Esophagus squamous epithelium (tissue), 5 donors: ENCODE results near the gene PKMYT1. TPM values are rescaled to one million over a fixed set of nuclear protein-coding genes. Genes with fewer than 3 reads are reported as not detected.

ENCODE experiments used
- DNase-seq: peaks from one replicate; lab custom pipeline; 2025; lab: John Stamatoyannopoulos, UW
- H3K27ac ChIP-seq, 4 donors: fragments of 200-600 bp; sonication (generic); one replicate each; pipeline ENCODE4 v1.5.1; 2016 to 2019; ENCODE audit warnings: mild to moderate bottlenecking in 1 of 4
- H3K27me3 ChIP-seq, 4 donors: fragments of 200-600 bp; sonication (generic); 1 replicate in 3 of 4; 2 replicates in 1 of 4; pipeline versions ENCODE4 v1.5.1 to v1.6.0; 2017 to 2021; ENCODE audit warnings: antibody characterized with exemption in 1 of 4
- H3K36me3 ChIP-seq, 3 donors: fragments of 200-600 bp; sonication (generic); one replicate each; pipeline ENCODE4 v1.5.1; 2016 to 2019
- H3K4me1 ChIP-seq, 3 donors: fragments of 200-600 bp; sonication (generic); one replicate each; pipeline ENCODE4 v1.5.1; 2017 to 2019
- H3K4me3 ChIP-seq, 4 donors: fragments of 200-600 bp; sonication (generic); 1 replicate in 3 of 4; 2 replicates in 1 of 4; pipeline ENCODE4 v1.5.1; 2016 to 2019; ENCODE audit warnings: mild to moderate bottlenecking in 2 of 4, moderate library complexity in 1 of 4
- H3K9me3 ChIP-seq, 3 donors: fragments of 200-600 bp; sonication (generic); one replicate each; pipeline ENCODE4 v1.5.1; 2016 to 2019
- POLR2A ChIP-seq, 4 donors: fragments of 450-650 bp; IDR thresholded peaks; one replicate each; pipeline ENCODE4 v1.6.1; 2017; ENCODE audit warnings: antibody characterized with exemption in 4 of 4, mild to moderate bottlenecking in 4 of 4, moderate library complexity in 3 of 4
- WGBS, 2 donors: methylation state at CpG; one replicate each; pipeline ENCODE4 v1.1.5; 2018; 5-methylcytosine and 5-hydroxymethylcytosine counted together
- intact Hi-C: fragments of 100-400 bp; cut with DNase I; formaldehyde crosslinking; loops from one replicate; pipeline ENCODE4 v1.15.0; 2022
- small RNA-seq, 4 donors: library from RNA; depleted of rRNA; stranded (forward); fragments of <200 nt; gene quantifications; one replicate each; pipeline ENCODE3, GENCODE V24; 2016
- total RNA-seq, 4 donors: library from RNA; depleted of rRNA; stranded (reverse); fragments of >200 nt; gene quantifications; one replicate each; pipeline ENCODE4 v1.1.0, GENCODE V29; 2016
- TF ChIP-seq, protein P1 (sequence below), 6 experiments: fragments of 450-650 bp in 4 of 6; fragments of 200-600 bp in 2 of 6; sonication (generic) in 2 of 6; IDR thresholded peaks; one replicate each; pipeline ENCODE4 v1.5.1; 2016 to 2019; ENCODE audit warnings: antibody characterized with exemption in 6 of 6, mild to moderate bottlenecking in 4 of 6, moderate library complexity in 4 of 6
- donor health status: DM: yes; HTN: yes; CAD: no.

The PKMYT1 gene
- total RNA-seq, 4 donors from 2014 or later, result 4.2 to 33.1 (median 13.0) TPM

DNA sequence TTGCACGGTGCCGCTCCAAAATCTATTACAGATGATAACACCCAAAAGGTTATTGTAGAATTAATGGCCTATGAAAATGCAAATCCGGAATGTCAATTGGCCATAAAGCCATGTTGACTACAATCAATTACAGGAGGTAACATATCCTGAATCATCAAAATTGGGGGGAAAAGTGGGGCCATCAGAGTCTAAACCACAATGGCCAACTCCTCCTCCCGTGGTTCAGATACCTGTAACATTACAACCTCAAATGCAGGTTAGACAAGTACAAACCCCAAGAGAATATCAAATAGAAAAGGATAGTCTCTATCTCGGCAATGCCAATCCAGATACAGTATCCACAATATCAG lies 53.6 kb downstream of the PKMYT1 start:
- H3K4me1 ChIP-seq, result peaks cover 0 to 30% (median 14%) of the 10 kb centered on the region in 3 donors
- WGBS, 2 donors, result 62 to 72% methylated on average over 5 of the region's 5 CpGs
- no peaks in the 10 kb centered on the region for H3K27me3 ChIP-seq
- no peak for TF ChIP-seq POLR2A (IDR thresholded peaks at IDR 0.05)
- TF ChIP-seq, protein P1, sequence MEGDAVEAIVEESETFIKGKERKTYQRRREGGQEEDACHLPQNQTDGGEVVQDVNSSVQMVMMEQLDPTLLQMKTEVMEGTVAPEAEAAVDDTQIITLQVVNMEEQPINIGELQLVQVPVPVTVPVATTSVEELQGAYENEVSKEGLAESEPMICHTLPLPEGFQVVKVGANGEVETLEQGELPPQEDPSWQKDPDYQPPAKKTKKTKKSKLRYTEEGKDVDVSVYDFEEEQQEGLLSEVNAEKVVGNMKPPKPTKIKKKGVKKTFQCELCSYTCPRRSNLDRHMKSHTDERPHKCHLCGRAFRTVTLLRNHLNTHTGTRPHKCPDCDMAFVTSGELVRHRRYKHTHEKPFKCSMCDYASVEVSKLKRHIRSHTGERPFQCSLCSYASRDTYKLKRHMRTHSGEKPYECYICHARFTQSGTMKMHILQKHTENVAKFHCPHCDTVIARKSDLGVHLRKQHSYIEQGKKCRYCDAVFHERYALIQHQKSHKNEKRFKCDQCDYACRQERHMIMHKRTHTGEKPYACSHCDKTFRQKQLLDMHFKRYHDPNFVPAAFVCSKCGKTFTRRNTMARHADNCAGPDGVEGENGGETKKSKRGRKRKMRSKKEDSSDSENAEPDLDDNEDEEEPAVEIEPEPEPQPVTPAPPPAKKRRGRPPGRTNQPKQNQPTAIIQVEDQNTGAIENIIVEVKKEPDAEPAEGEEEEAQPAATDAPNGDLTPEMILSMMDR (IDR thresholded peaks at IDR 0.05), result no peak
- H3K9me3 ChIP-seq, result no peaks in the 10 kb centered on the region
- intact Hi-C loops, result no loop called here
- H3K36me3 ChIP-seq, result peaks cover 5 to 46% (median 23%) of the 10 kb centered on the region in 3 donors
- peak overlapping the region in 1 of 4 donors; percentile 44 for H3K4me3 ChIP-seq
- no peak for DNase-seq
- H3K27ac ChIP-seq, result peak overlapping the region in 2 of 4 donors; percentile 26 to 56

DNA sequence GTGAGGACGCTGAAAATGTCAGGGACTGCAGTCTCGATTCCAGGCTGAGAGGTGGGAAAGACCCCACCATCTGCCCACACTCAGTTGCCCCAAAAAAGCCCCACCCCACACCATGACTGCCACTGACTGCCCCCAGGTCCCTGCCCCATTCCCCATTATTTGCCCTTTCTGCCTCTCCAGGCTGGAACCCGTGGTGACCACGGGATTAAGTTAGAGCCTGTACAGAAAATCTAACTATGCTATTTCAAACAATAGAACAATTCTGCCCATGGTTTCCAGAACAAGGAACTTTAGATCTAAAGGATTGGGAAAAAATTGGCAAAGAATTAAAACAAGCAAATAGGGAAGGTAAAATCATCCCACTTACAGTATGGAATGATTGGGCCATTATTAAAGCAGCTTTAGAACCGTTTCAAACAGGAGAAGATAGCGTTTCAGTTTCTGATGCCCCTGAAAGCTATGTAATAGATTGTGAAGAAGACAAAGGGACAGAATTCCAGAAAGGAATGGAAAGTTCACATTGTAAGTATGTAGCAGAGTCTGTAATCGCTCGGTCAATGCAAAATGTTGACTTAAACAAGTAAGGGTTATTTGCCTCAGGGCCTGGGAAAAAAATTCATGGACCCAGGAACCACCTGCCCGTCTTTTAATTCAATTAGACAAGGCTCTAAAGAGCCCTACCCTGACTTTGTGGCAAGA lies 54.1 kb downstream of the PKMYT1 start:
- intact Hi-C loops, result no loop called here
- H3K4me3 ChIP-seq, result no peak overlapping the region
- peaks cover 5 to 46% (median 19%) of the 10 kb centered on the region in 3 donors for H3K36me3 ChIP-seq
- WGBS, 2 donors, result 71 to 73% methylated on average over 6 to 8 of the region's 9 CpGs
- no peak for DNase-seq
- peaks cover 0 to 30% (median 14%) of the 10 kb centered on the region in 3 donors for H3K4me1 ChIP-seq
- H3K27ac ChIP-seq, result peak overlapping the region in 2 of 4 donors; percentile 26 to 56
- H3K27me3 ChIP-seq, result no peaks in the 10 kb centered on the region
- TF ChIP-seq POLR2A (IDR thresholded peaks at IDR 0.05), result no peak
- TF ChIP-seq, protein P1 (IDR thresholded peaks at IDR 0.05), result no peak
- H3K9me3 ChIP-seq, result no peaks in the 10 kb centered on the region

DNA sequence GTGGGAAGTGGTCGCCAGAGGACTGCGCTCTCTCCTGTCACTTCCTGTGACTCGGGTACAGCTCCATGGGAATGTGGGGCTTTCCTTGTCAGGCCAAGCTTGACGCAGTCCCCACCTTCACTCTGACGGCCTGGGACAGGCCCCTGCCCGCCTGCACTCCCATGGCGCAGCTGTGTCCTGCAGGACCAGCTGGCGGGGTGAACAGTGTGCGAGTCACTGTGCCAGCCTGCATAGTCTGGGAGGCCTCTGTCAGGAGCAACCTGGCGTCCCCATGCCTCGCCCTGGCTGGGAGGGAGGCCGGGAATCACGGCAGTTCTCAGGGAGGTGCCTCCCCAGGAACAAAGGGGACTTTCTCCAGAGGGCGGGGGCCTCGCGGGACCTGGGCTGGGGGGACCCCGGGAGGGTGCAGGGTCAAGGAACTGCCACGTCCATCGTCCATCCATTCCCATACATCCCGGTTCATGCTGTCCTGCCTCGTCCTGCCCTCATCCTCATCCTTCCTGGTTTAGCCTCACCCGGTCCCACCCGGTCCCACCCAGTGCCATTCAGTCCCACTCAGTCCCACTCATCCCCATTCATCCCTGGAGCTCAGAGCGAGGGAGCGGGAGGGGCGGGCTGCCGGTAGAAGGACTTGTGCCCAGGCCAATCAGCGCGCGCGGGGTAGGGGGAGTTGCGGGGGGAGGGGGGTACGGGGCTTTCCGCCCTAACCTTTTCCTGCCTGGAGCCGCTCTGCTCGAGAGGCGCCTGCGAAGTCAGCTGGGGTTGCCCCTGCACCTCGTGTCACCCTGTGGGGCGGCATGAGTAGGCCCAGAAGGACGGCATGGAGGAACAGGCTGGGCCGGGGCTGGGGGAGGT lies 55.1 kb downstream of the PKMYT1 start:
- WGBS, 2 donors, result 47 to 50% methylated on average over 2 to 21 of the region's 42 CpGs
- H3K27ac ChIP-seq, result peak overlapping the region in 3 of 4 donors; percentile 7 to 48 (median 34)
- H3K36me3 ChIP-seq, result peaks cover 0 to 45% (median 12%) of the 10 kb centered on the region in 3 donors
- H3K4me1 ChIP-seq, result peaks cover 0 to 30% (median 14%) of the 10 kb centered on the region in 3 donors
- H3K27me3 ChIP-seq, result no peaks in the 10 kb centered on the region
- DNase-seq, result no peak
- no peak overlapping the region for H3K4me3 ChIP-seq
- TF ChIP-seq, protein P1 (IDR thresholded peaks at IDR 0.05), result no peak
- TF ChIP-seq POLR2A (IDR thresholded peaks at IDR 0.05), result no peak
- no peaks in the 10 kb centered on the region for H3K9me3 ChIP-seq
- intact Hi-C loops, result loop anchor here (5.0 kb wide), 1 partner anchor 48 kb away; no protein-coding TSS in a partner anchor

DNA sequence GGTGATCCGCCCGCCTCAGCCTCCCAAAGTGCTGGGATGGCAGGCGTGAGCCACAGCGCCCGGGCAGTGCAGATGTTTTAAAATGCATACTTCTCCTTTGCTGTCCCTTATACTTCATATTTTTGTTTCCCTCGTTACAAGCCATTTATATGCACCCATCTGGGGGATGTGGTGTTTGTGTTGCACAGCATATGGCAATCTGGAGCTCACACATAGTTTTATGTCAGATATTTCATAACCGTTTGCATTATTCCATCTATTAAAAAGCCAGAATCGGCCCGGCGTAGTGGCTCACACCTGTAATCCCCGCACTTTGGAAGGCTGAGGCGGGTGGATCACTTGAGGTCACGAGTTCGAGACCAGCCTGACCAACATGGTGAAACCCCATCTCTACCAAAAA lies 56.8 kb downstream of the PKMYT1 start:
- no peak for TF ChIP-seq POLR2A (IDR thresholded peaks at IDR 0.05)
- TF ChIP-seq, protein P1 (IDR thresholded peaks at IDR 0.05), result no peak
- Histone ChIP-seq H3K27me3 (no peaks in the 10 kb centered on the region), H3K4me3 (no peak overlapping the region), H3K27ac (no peak overlapping the region), H3K4me1 (peaks cover 0 to 46% (median 23%) of the 10 kb centered on the region in 3 donors), H3K9me3 (no peaks in the 10 kb centered on the region), H3K36me3 (peaks cover 0 to 41% (median 2%) of the 10 kb centered on the region in 3 donors)
- intact Hi-C loops, result loop anchor here (5.0 kb wide), 1 partner anchor 46 kb away; no protein-coding TSS in a partner anchor
- 94 to 97% methylated on average over 14 of the region's 14 CpGs for WGBS, 2 donors
- DNase-seq, result no peak

Small RNA genes lying within 50 kb of the gene (small RNA-seq; reads per million reads assigned to genes)
- gene LINC00514, result 0 reads per million in 4 donors

Other genes with a start within 250 kb of the PKMYT1 start
- 100 to 1,000 TPM in 3 of 4 donors, 10 to 100 TPM in 1; 80.7 to 290 (median 233) TPM for gene SRRM2, start 227.8 kb downstream of the PKMYT1 start, total RNA-seq
- 100 to 1,000 TPM; 186 to 446 (median 288) TPM for gene ELOB, start 203.2 kb downstream of the PKMYT1 start, total RNA-seq
- not detected for gene PRSS33, start 192.9 kb downstream of the PKMYT1 start, total RNA-seq
- gene PRSS41, start 182.0 kb downstream of the PKMYT1 start, total RNA-seq, result not detected
- gene PRSS21, start 163.2 kb downstream of the PKMYT1 start, total RNA-seq, result 1 to 10 TPM in 1 of 4 donors, not detected in 3; 1.5 TPM
- gene ZG16B, start 150.1 kb downstream of the PKMYT1 start, total RNA-seq, result 10 to 100 TPM in 1 of 4 donors, under 1 TPM in 2, not detected in 1; 0.34 to 38.5 (median 0.44) TPM
- gene PRSS22, start 122.3 kb downstream of the PKMYT1 start, total RNA-seq, result 100 to 1,000 TPM in 2 of 4 donors, 10 to 100 TPM in 2; 36.6 to 149 (median 113) TPM
- gene FLYWCH2, start 97.2 kb downstream of the PKMYT1 start, total RNA-seq, result 10 to 100 TPM; 18.9 to 47.9 (median 39.5) TPM
- 10 to 100 TPM; 25.4 to 52.1 (median 27.1) TPM for gene FLYWCH1, start 68.5 kb downstream of the PKMYT1 start, total RNA-seq
- 1 to 10 TPM in 2 of 4 donors, under 1 TPM in 1, not detected in 1; 0.19 to 3.9 (median 2.1) TPM for gene KREMEN2, start 16.2 kb downstream of the PKMYT1 start, total RNA-seq
- 10 to 100 TPM in 1 of 4 donors, 1 to 10 TPM in 3; 2.9 to 18.8 (median 8.0) TPM for gene PAQR4, start 11.1 kb downstream of the PKMYT1 start, total RNA-seq
- not detected for gene CLDN9, start 32.5 kb upstream of the PKMYT1 start, total RNA-seq
- gene CLDN6, start 37.7 kb upstream of the PKMYT1 start, total RNA-seq, result not detected
- gene TNFRSF12A, start 39.9 kb upstream of the PKMYT1 start, total RNA-seq, result 10 to 100 TPM; 15.3 to 46.0 (median 28.6) TPM
- 10 to 100 TPM; 17.9 to 32.4 (median 18.4) TPM for gene HCFC1R1, start 43.5 kb upstream of the PKMYT1 start, total RNA-seq
- gene THOC6, start 43.6 kb upstream of the PKMYT1 start, total RNA-seq, result 10 to 100 TPM; 17.4 to 27.9 (median 25.8) TPM
- gene BICDL2, start 56.5 kb upstream of the PKMYT1 start, total RNA-seq, result 100 to 1,000 TPM in 2 of 4 donors, 10 to 100 TPM in 2; 54.9 to 204 (median 96.4) TPM
- gene MMP25, start 66.1 kb upstream of the PKMYT1 start, total RNA-seq, result 1 to 10 TPM in 1 of 4 donors, under 1 TPM in 3; 0.19 to 1.4 (median 0.61) TPM
- gene IL32, start 85.2 kb upstream of the PKMYT1 start, total RNA-seq, result 10 to 100 TPM in 3 of 4 donors, 1 to 10 TPM in 1; 4.6 to 31.7 (median 17.3) TPM
- not detected for gene ZSCAN10, start 118.8 kb upstream of the PKMYT1 start, total RNA-seq
- 10 to 100 TPM in 3 of 4 donors, 1 to 10 TPM in 1; 9.7 to 13.9 (median 11.9) TPM for gene ZNF205, start 132.1 kb upstream of the PKMYT1 start, total RNA-seq
- gene ZNF213, start 154.6 kb upstream of the PKMYT1 start, total RNA-seq, result 10 to 100 TPM in 1 of 4 donors, 1 to 10 TPM in 3; 3.9 to 14.3 (median 6.4) TPM
- gene OR1F1, start 207.8 kb upstream of the PKMYT1 start, total RNA-seq, result not detected